Upper lobe of left lung (tissue), 6 donors: ENCODE measurements around the gene PDE9A. TPM values are rescaled to one million over a fixed set of nuclear protein-coding genes. Genes with fewer than 3 reads are reported as not detected.

Experiments used
- ATAC-seq, 2 donors: fragments of 200-7000 bp; cut with Tn5 transposase; one replicate each; pipeline ENCODE4 v1.9.1; 2022; ENCODE audit warnings: mild to moderate bottlenecking in 2 of 2, moderate library complexity in 2 of 2; ENCODE audit not compliant: low FRiP score in 2 of 2
- DNase-seq, 2 donors: peaks; one replicate each; pipeline ENCODE4 v3.0.0-alpha.2; 2019 to 2020
- H3K27ac ChIP-seq, 4 donors: fragments of 200-600 bp; sonication (generic); one replicate each; pipeline ENCODE4 v1.5.1; 2016 to 2019
- H3K27me3 ChIP-seq, 4 donors: fragments of 200-600 bp; sonication (generic); one replicate each; pipeline ENCODE4 v1.5.1; 2017 to 2019
- H3K36me3 ChIP-seq, 4 donors: fragments of 200-600 bp; sonication (generic); one replicate each; pipeline ENCODE4 v1.5.1; 2016 to 2019
- H3K4me1 ChIP-seq, 4 donors: fragments of 200-600 bp; sonication (generic); one replicate each; pipeline ENCODE4 v1.5.1; 2018 to 2019
- H3K4me3 ChIP-seq, 4 donors: fragments of 200-600 bp; sonication (generic); one replicate each; pipeline ENCODE4 v1.5.1; 2017 to 2019; ENCODE audit warnings: mild to moderate bottlenecking in 2 of 4, moderate library complexity in 1 of 4
- H3K9me3 ChIP-seq, 4 donors: fragments of 200-600 bp; sonication (generic); one replicate each; pipeline ENCODE4 v1.5.1; 2018 to 2019
- CTCF ChIP-seq, 6 experiments: fragments of 450-650 bp in 4 of 6; fragments of 200-600 bp in 2 of 6; sonication (generic) in 2 of 6; IDR thresholded peaks; one replicate each; pipeline ENCODE4 v1.5.1; 2016 to 2019; ENCODE audit warnings: antibody characterized with exemption in 6 of 6
- EP300 ChIP-seq, 4 donors: sonication (generic); formaldehyde crosslinking; IDR thresholded peaks; one replicate each; pipeline ENCODE4 v1.5.1; 2017; ENCODE audit warnings: antibody characterized with exemption in 4 of 4, control low read depth in 2 of 4
- POLR2A ChIP-seq, 4 donors: fragments of 450-650 bp; IDR thresholded peaks; one replicate each; pipeline ENCODE4 v1.5.1; 2016 to 2017; ENCODE audit warnings: antibody characterized with exemption in 4 of 4, mild to moderate bottlenecking in 2 of 4
- POLR2AphosphoS5 ChIP-seq, 2 donors: sonication (generic); formaldehyde crosslinking; IDR thresholded peaks; one replicate each; pipeline ENCODE4 v1.5.1; 2017; ENCODE audit warnings: antibody characterized with exemption in 2 of 2
- WGBS, 2 donors: methylation state at CpG; one replicate each; pipeline ENCODE4 v1.1.5; 2017 to 2018; 5-methylcytosine and 5-hydroxymethylcytosine counted together
- total RNA-seq, 6 donors: library from RNA; depleted of rRNA in 4 of 6; stranded (reverse); fragments of >200 nt in 4 of 6; gene quantifications; one replicate each; pipeline versions ENCODE4 v1.1.0 to v1.2.1, GENCODE V29; 2016 to 2021
- donor health status: DM: no; HTN: no; CAD: no; lungs with moderate emphysema.
- donor health status: DM: no; HTN: yes; CAD: no; lungs with severe emphysema.

Gene PDE9A
- total RNA-seq, 6 donors from 2014 or later = 4.0 to 12.4 (median 6.6) TPM

DNA sequence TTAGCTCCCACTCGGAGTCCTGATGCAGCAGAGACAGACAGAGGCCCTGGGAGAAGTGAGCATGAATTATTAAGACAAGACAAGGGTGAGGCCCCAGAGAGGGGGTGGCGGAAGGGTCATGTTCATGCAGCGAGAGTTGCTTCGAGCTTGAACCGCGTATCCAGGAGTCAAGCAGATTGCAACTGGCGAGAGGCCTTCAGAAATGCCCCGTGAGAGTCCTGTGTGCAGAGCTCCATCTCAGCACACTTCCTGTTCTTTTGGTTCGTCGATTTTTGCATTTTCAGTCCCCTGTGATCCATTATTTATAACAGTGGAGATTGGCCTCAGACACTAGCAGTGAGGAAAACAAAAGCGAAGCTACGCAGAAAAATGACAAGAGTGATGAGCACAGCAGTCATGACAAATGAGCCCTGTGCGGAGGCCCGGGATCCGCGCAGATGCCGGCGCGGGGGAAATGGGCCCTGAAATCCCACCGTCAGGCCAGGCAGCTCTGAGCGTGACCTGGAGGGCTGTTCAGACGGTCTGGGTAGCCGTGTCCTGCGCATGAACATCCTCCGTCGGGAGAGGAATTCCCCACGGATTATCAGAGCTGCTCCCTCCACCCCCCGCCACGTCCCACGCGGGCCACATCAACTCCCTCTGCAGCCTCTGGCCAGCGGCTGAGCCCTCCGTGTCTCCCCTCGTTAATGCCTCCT is 15.0 kb downstream of the PDE9A start:
- TF ChIP-seq CTCF (IDR thresholded peaks at IDR 0.05) = no peak
- no peak for TF ChIP-seq EP300 (IDR thresholded peaks at IDR 0.05)
- TF ChIP-seq POLR2A (IDR thresholded peaks at IDR 0.05) = no peak
- no peak for TF ChIP-seq POLR2AphosphoS5 (IDR thresholded peaks at IDR 0.05)
- Histone ChIP-seq H3K36me3 (no peaks in the 10 kb centered on the region), H3K4me1 (peaks cover 0 to 25% (median 5%) of the 10 kb centered on the region in 4 donors), H3K9me3 (no peaks in the 10 kb centered on the region), H3K27ac (no peak overlapping the region), H3K4me3 (no peak overlapping the region), H3K27me3 (no peaks in the 10 kb centered on the region)
- 83 to 90% methylated on average over 27 to 32 of the region's 34 CpGs for WGBS, 2 donors
- ATAC-seq (no peak), DNase-seq (peak in 1 of 2 donors; percentile 65)

DNA sequence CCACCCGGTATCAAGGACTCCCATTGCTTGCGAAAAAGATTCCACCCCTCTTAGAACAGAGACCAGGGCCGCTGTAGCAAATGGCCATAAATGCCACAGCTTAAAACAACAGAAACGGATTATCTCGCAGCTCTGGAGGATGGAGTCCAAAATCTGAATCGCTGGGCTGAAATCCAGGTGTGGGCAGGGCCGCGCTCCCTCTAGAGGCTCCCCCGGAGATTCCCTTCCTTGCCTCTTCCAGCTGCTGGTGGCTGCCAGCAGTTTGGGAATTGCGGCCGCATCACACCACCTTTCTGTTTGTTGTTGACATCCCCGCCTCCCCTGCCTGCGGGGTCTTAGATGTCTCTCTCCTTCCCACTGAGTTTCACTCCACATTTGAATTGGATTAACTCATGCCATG is 15.6 kb downstream of the PDE9A start:
- no peaks in the 10 kb centered on the region for H3K27me3 ChIP-seq
- H3K27ac ChIP-seq = no peak overlapping the region
- TF ChIP-seq POLR2AphosphoS5 (IDR thresholded peaks at IDR 0.05) (no peak), POLR2A (IDR thresholded peaks at IDR 0.05) (no peak), EP300 (IDR thresholded peaks at IDR 0.05) (no peak), CTCF (IDR thresholded peaks at IDR 0.05) (no peak)
- no peaks in the 10 kb centered on the region for H3K36me3 ChIP-seq
- peaks cover 0 to 30% (median 5%) of the 10 kb centered on the region in 4 donors for H3K4me1 ChIP-seq
- H3K4me3 ChIP-seq = no peak overlapping the region
- DNase-seq (no peak), ATAC-seq (peak in 1 of 2 donors; percentile 39)
- WGBS, 2 donors = 76 to 86% methylated on average over 13 of the region's 13 CpGs
- no peaks in the 10 kb centered on the region for H3K9me3 ChIP-seq

- 75 to 76% methylated on average over 8 of the region's 8 CpGs for WGBS, 2 donors
- no peaks in the 10 kb centered on the region for H3K36me3 ChIP-seq
- no peaks in the 10 kb centered on the region for H3K27me3 ChIP-seq
- DNase-seq = no peak
- no peak overlapping the region for H3K27ac ChIP-seq
- peaks cover 0 to 30% (median 7%) of the 10 kb centered on the region in 4 donors for H3K4me1 ChIP-seq
- no peak overlapping the region for H3K4me3 ChIP-seq
- no peaks in the 10 kb centered on the region for H3K9me3 ChIP-seq
- no peak for ATAC-seq
- TF ChIP-seq POLR2AphosphoS5 (IDR thresholded peaks at IDR 0.05) = no peak
- no peak for TF ChIP-seq POLR2A (IDR thresholded peaks at IDR 0.05)
- no peak for TF ChIP-seq CTCF (IDR thresholded peaks at IDR 0.05)
- TF ChIP-seq EP300 (IDR thresholded peaks at IDR 0.05) = no peak
Observed at GRCh38 chr21:42670058-42670880, 16.8 kb downstream of the PDE9A start.

DNA sequence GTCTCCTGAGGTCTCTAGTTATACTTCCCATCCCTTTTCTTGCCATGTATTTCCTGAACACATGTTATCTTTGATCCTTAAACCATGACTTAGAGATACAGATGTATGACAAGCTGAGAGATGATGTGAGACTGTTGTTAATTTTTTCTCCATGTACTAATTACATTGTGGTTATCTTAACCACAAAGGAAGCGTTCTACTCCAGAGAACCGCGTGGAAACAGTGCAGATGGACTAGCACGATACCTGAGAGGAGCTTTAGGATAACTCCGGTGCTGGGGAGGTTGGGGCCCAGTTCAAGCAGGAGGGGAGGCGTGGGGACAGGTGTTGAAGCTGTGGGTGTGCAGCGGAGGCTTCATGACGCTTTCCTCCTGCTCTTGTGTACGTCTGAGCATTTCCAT is 17.5 kb downstream of the PDE9A start:
- 64 to 80% methylated on average over 9 of the region's 9 CpGs for WGBS, 2 donors
- Histone ChIP-seq H3K27me3 (no peaks in the 10 kb centered on the region), H3K27ac (no peak overlapping the region), H3K4me1 (peaks cover 0 to 30% (median 7%) of the 10 kb centered on the region in 4 donors), H3K4me3 (no peak overlapping the region), H3K36me3 (no peaks in the 10 kb centered on the region), H3K9me3 (no peaks in the 10 kb centered on the region)
- ATAC-seq (no peak), DNase-seq (no peak)
- no peak for TF ChIP-seq EP300 (IDR thresholded peaks at IDR 0.05)
- no peak for TF ChIP-seq CTCF (IDR thresholded peaks at IDR 0.05)
- TF ChIP-seq POLR2A (IDR thresholded peaks at IDR 0.05) = no peak
- TF ChIP-seq POLR2AphosphoS5 (IDR thresholded peaks at IDR 0.05) = no peak
